ENCODE results near the gene C9. TPM values are rescaled to one million over a fixed set of nuclear protein-coding genes. Genes with fewer than 3 reads are reported as not detected.

Gene C9
- 1.4 TPM in 1 of 2 replicates, not detected in the other for total RNA-seq (ENCODE audit: low replicate concordance)

GRCh38 chr5:39364367-39364766 is at the start of gene C9:
Gene C9, minus strand, starts transcription at chr5:39364495. Its CDS starts 31 bp downstream, at chr5:39364464.

Other genes with a start within 250 kb of the C9 start
- not detected in 2 replicates for gene FYB1, start 144.9 kb downstream of the C9 start, total RNA-seq (ENCODE audit: low replicate concordance)
- 39.8 and 175 TPM in 2 replicates for gene DAB2, start 60.5 kb upstream of the C9 start, total RNA-seq (ENCODE audit: low replicate concordance)

Measured in smooth muscle cell of the coronary artery (primary cell).